ENCODE data around the gene SERPINB2. TPM values are rescaled to one million over a fixed set of nuclear protein-coding genes. Genes with fewer than 3 reads are reported as not detected.

The SERPINB2 gene
- polyA plus RNA-seq, 1 experiment = 6.9 TPM

GRCh38 chr18:63897072-63897471 is 9.6 kb downstream of the SERPINB2 start:
- Histone ChIP-seq H3K9me3 (ENCODE audit: control insufficient read depth, insufficient read depth, low read length) (no peaks in the 10 kb centered on the region), H3K4me3 (ENCODE audit: low read depth, low read length) (no peak overlapping the region), H3K27ac (ENCODE audit: low read depth, low read length) (no peak overlapping the region), H3K27me3 (ENCODE audit: control insufficient read depth, insufficient read depth, low read length) (no peaks in the 10 kb centered on the region)
- DNase-seq (ENCODE audit: low read depth, low spot score) = no peak
- ChIA-PET POLR2A (interaction anchor here (0.8 kb wide), 1 partner anchor 39 kb away, joined by 3 read pairs; no protein-coding TSS in a partner anchor), CTCF (interaction anchor here (2.1 kb wide), 1 partner anchor 98 kb away, joined by 8 read pairs; no protein-coding TSS in a partner anchor)
- TF ChIP-seq, protein P1, sequence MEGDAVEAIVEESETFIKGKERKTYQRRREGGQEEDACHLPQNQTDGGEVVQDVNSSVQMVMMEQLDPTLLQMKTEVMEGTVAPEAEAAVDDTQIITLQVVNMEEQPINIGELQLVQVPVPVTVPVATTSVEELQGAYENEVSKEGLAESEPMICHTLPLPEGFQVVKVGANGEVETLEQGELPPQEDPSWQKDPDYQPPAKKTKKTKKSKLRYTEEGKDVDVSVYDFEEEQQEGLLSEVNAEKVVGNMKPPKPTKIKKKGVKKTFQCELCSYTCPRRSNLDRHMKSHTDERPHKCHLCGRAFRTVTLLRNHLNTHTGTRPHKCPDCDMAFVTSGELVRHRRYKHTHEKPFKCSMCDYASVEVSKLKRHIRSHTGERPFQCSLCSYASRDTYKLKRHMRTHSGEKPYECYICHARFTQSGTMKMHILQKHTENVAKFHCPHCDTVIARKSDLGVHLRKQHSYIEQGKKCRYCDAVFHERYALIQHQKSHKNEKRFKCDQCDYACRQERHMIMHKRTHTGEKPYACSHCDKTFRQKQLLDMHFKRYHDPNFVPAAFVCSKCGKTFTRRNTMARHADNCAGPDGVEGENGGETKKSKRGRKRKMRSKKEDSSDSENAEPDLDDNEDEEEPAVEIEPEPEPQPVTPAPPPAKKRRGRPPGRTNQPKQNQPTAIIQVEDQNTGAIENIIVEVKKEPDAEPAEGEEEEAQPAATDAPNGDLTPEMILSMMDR (IDR thresholded peaks at IDR 0.05; ENCODE audit: low read depth, low read length) = no peak

- DNase-seq (ENCODE audit: low read depth, low spot score) = no peak
- TF ChIP-seq, protein P1 (IDR thresholded peaks at IDR 0.05; ENCODE audit: low read depth, low read length) = no peak
- POLR2A ChIA-PET = no interaction called here
- no peaks in the 10 kb centered on the region for H3K27me3 ChIP-seq (ENCODE audit: control insufficient read depth, insufficient read depth, low read length)
- H3K9me3 ChIP-seq (ENCODE audit: control insufficient read depth, insufficient read depth, low read length) = no peaks in the 10 kb centered on the region
- H3K4me3 ChIP-seq (ENCODE audit: low read depth, low read length) = no peak overlapping the region
- no peak overlapping the region for H3K27ac ChIP-seq (ENCODE audit: low read depth, low read length)
- CTCF ChIA-PET = no interaction called here
Observed at GRCh38 chr18:63899206-63899605, 11.7 kb downstream of the SERPINB2 start.

GRCh38 chr18:63903851-63904570 is 16.5 kb downstream of the SERPINB2 start:
- DNase-seq (ENCODE audit: low read depth, low spot score) = no peak
- Histone ChIP-seq H3K27ac (ENCODE audit: low read depth, low read length) (no peak overlapping the region), H3K9me3 (ENCODE audit: control insufficient read depth, insufficient read depth, low read length) (no peaks in the 10 kb centered on the region), H3K4me3 (ENCODE audit: low read depth, low read length) (no peak overlapping the region), H3K27me3 (ENCODE audit: control insufficient read depth, insufficient read depth, low read length) (no peaks in the 10 kb centered on the region)
- CTCF ChIA-PET = interaction anchor here (1.6 kb wide), 1 partner anchor 60 kb away, joined by 4 read pairs; no protein-coding TSS in a partner anchor
- POLR2A ChIA-PET = no interaction called here
- TF ChIP-seq, protein P1 (IDR thresholded peaks at IDR 0.05; ENCODE audit: low read depth, low read length) = no peak

DNA sequence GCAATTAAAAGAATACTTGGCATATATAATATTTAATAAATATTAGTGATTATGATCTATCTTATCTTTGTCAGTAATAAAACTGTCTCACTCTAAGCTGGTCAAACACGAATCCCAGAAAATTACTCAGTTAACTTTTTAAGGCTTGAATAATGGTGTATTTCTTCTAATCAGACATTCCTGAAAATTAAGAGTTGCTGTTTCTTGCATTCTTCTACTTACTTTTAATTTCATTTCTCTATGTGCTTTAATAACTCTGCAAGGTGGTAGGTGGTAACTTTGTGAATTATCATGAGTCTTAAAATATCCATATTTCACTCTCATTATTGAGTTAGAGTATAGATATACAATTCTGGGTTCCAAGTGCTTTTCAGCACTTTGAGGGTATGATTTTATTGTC is 17.2 kb downstream of the SERPINB2 start:
- ChIA-PET POLR2A (no interaction called here), CTCF (interaction anchor here (1.6 kb wide), 1 partner anchor 59 kb away, joined by 4 read pairs; no protein-coding TSS in a partner anchor)
- H3K27me3 ChIP-seq (ENCODE audit: control insufficient read depth, insufficient read depth, low read length) = no peaks in the 10 kb centered on the region
- H3K27ac ChIP-seq (ENCODE audit: low read depth, low read length) = no peak overlapping the region
- TF ChIP-seq, protein P1 (IDR thresholded peaks at IDR 0.05; ENCODE audit: low read depth, low read length) = no peak
- H3K4me3 ChIP-seq (ENCODE audit: low read depth, low read length) = no peak overlapping the region
- no peak for DNase-seq (ENCODE audit: low read depth, low spot score)
- H3K9me3 ChIP-seq (ENCODE audit: control insufficient read depth, insufficient read depth, low read length) = no peaks in the 10 kb centered on the region

DNA sequence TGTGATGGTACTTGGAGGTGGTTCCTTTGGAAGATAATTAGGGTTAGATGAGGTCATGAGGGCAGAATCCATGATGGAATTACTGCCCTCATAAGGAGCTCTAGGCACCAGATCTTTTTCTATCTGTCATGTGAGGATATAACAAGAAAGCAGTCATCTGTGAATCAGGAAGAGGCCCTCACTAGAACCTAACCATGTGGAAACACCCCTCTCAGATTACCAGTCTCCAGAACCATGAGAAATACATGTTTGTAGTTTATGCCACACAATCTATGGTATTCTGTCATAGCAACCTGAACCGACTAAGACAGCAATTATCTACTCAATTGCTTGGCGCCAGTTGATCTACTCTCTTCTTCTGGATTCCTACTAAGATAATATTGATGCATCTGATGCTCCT is 17.9 kb downstream of the SERPINB2 start:
- Histone ChIP-seq H3K9me3 (ENCODE audit: control insufficient read depth, insufficient read depth, low read length) (no peaks in the 10 kb centered on the region), H3K27me3 (ENCODE audit: control insufficient read depth, insufficient read depth, low read length) (no peaks in the 10 kb centered on the region), H3K4me3 (ENCODE audit: low read depth, low read length) (no peak overlapping the region), H3K27ac (ENCODE audit: low read depth, low read length) (no peak overlapping the region)
- POLR2A ChIA-PET = no interaction called here
- TF ChIP-seq, protein P1 (IDR thresholded peaks at IDR 0.05; ENCODE audit: low read depth, low read length) = no peak
- CTCF ChIA-PET = no interaction called here
- no peak for DNase-seq (ENCODE audit: low read depth, low spot score)

Measured in AG04450 (cell line).